SKM-1 (cell line): Measurements from ENCODE around the gene DIPK2A.

Source experiments
- DNase-seq: peaks from one replicate; lab custom pipeline; 2025; ENCODE audit not compliant: unreplicated experiment; lab: John Stamatoyannopoulos, UW

The DIPK2A gene

DNA sequence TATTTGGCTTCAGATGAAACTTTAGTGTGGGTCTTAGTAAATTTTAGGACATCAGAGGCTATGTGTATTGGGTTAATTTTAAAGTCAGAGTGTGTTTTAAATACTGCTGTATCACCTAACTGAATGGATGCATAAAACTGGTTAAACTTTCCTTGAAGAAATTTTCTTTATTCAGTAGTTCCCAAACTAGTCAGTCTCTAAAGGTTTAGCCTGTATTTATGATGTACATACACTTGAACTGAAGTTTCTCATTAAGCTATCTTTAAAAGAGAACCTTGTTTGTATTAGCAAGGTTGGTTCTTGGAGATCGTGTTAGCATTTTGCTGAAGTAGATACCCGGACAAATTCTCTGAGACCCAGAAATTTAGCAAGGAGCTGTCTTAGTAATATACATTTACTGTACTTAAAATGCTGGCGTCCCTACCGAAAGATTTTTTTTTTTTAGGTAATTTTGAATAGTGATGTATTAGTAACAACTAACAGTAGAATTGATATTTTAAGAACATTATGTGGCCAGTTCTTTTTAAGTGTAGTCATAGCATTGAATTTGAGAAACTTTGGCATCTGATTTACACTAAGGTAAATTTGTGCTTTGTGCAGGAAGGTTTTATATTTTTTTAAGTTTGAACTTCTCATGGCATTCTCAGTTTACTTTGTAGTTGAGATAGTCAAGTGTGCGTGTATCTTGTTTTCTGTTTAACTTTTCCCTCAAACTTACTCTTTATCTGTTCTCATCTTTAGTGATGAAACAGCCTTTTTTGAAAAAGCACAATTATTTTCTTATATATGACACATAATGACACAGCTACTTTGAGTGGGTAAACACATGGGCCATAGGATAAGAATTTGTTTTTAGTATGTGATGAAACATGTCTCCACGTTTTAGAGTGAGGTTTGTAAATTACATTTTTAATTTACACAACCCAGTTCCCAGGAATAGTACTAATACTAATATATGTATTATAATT lies 2.9 kb downstream of the DIPK2A start:
- DNase-seq, result no peak

GRCh38 chr3:143975554-143976152 lies 4.0 kb downstream of the DIPK2A start:
- DNase-seq, result peak; percentile 23

DNA sequence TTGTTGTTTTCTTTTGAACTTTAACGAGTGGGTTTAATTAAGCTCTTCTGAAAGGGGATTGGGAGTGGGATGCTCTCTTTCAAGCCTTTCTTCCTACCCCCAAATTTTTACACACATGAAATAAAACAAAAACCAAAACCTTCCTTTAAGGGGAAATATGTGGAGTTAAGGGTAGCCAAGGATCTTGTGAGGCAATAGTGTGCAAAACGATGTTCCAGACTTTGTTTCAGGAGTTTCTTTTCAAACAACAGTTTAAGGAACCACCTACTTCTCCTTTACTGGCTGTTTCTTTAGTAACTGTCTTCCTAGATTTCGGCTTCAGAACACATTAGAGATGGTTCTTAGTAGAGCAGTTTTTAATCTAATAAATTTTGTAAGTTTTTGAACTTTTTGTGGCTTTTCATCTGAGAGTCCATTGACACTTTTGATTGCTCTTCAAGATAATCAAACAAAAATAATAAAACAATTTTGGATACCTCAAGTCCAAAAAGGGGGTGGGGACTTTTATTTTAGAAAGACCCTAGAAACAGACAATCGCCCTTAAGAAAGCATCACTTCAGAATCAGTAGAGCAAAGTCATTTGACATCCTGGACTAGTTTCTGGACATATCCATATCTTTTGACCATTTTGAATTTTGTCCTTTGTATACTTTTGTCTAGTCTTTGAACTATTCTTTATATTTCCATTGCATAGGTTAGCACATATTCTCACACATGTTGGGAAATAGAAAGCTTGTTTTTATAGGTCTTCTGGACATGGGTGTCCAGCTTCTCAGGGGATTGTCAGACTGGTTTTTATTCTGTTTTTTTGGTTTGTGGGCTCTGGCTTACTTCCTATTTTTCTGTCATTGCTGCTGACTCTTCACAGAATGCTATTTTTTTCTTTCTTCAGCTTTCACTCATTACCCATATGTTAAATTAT lies 6.0 kb downstream of the DIPK2A start:
- DNase-seq, result peak; percentile 84

DNA sequence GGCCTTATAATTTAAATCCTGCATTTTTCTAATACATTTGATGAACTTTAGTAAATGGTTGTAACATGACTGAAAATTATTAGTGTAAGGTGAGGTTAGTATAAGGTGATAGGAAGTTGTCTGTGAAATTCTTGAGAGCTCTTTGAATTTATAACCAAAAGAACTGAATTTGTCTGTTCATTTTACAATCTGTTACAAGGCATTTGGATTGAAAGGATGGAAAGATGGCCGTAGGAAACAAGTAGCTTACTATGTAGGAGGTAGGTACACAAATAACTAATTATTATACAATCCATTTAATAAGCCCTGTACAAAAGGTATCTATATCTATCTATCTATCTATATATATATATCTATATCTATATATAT lies 6.6 kb downstream of the DIPK2A start:
- no peak for DNase-seq

- DNase-seq, result no peak
Observed at GRCh38 chr3:143979041-143979440, 7.4 kb downstream of the DIPK2A start.

DNA sequence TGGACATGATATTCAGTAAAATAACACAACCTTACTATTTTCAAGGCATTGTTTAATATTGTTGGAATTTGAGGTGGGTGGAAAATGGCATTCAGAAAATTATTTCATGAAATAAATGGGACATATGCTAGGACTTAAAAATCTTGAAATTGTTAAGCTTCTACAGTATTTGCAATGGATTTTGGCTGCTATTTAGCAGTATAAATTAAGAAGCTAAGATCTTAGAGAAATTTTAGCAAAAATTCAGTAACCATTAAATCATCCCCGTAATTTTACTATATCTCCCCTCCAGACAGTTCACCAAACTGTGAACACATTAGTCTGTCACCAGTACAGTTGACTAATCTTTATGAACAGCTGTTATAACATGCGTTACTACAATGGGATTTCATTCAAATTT lies 8.2 kb downstream of the DIPK2A start:
- no peak for DNase-seq

DNA sequence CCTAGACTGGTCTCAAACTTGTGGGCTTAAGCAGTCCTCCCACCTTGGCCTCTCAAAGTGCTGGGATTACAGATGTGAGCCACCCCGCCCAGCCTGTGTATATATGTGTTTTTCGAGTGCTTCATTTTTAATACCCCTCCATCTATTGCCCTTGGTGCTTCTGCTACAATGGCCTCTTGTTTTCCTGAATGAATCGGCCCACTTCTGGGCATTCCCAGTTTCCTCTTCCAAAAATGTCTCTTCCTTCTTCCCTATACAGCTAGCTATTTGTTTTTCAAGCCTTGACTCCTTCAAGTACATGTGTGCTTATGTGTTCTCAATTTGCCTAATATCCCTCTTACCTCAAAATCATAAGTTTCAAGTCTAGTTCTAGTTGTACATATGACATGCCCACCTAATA lies 16.7 kb downstream of the DIPK2A start:
- no peak for DNase-seq

DNA sequence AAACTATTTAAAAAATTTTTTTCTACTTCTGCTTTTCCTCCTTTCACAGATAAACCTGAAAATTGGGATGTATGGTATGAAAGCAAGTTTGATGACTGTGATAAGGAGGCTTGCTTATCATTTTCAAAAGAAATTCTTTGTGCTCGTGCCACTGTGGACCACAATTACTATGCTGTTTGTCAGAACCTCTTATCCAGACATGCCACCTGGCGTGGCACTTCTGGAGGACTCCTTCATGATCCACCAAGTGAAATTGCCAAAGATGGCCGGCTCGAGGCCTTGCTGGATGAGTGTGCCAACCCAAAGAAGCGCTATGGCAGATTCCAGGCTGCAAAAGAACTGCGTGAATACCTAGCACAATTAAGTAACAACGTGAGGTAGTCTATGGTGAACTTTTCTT lies 17.8 kb downstream of the DIPK2A start:
- no peak for DNase-seq

- no peak for DNase-seq
Observed at GRCh38 chr3:143991713-143992112, 20.1 kb downstream of the DIPK2A start.

GRCh38 chr3:143998266-143998665 lies 26.6 kb downstream of the DIPK2A start:
- peak; percentile 64 for DNase-seq

- DNase-seq, result no peak
Observed at GRCh38 chr3:144003051-144003450, 31.4 kb downstream of the DIPK2A start.

DNA sequence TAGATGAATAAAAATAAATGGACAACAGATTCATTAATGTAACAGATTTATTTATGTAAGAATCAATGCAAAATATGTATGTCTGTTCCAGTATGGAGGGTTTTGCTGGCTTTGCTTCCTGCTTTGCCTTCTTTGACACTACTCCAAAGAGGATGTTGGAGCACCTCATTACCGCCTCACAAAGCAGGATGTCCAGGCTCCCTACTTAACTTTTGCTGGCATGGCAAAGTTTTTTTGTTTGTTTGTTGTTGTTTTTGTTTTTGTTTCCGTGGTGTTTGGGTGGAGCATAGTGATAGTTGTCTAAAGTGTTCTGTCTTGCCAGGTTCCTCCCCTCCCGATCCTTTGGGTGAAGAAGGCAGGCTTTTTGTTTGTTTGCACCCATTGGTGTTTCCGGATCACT lies 38.7 kb downstream of the DIPK2A start:
- no peak for DNase-seq

GRCh38 chr3:144011251-144011799 lies 39.7 kb downstream of the DIPK2A start:
- DNase-seq, result no peak

GRCh38 chr3:144015133-144015532 lies 43.5 kb downstream of the DIPK2A start:
- DNase-seq, result no peak

- DNase-seq, result no peak
Observed at GRCh38 chr3:144018776-144019175, 47.2 kb downstream of the DIPK2A start.
